GM21723 (cell line): ENCODE data around the gene COG5.
"Not testable (repeated sequence)": the region's sequence is repeated elsewhere in the genome, so short reads cannot be mapped to it uniquely, and the experiment has no call there.

ENCODE experiments used
- ATAC-seq: cut with Tn5 transposase; IDR thresholded peaks from one replicate; pipeline ENCODE4 v1.9.1; 2021; ENCODE audit warnings: mild to moderate bottlenecking, moderate library complexity; ENCODE audit not compliant: unreplicated experiment

The COG5 gene

GRCh38 chr7:107167483-107168232 is 396.1 kb downstream of the COG5 start:
- peak; percentile 0 for ATAC-seq

- no peak for ATAC-seq
Observed at GRCh38 chr7:107166736-107167426, 396.8 kb downstream of the COG5 start.

DNA sequence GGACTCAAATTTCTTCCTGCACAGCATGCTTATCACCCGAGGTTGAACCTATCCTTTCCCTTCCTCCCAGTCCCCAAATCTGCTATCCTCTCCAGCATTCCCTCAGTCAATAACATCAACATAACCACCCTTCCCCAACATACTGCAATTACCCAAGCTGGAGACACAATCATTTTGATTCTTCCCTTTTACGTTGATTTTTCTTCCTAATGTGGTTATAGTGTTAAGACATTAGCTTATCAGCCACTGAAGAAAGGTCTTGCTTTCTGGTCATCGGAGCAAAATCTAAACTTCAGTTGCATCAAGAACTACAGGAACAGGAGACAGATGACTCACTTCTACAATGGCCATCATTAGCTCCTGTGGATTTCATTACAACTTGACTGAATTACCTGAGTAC is 398.4 kb downstream of the COG5 start:
- no peak for ATAC-seq

DNA sequence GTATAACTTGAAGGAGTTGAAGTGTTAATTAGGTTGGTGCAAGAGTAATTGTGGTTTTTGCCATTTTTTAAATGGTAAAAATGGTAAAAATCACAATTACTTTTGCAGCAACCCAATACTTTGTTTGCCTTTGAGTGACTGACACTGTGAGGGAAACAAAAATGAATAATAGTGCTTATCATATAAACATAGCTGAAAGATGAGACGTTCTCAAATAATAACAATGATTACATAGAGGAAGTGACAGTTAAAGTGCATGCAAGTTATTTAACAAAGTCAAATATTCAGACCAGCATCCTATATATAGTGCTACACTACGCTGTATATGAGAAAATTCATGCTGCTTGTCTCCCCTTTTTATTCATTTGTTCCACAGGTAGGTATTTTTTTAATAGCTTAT is 399.6 kb downstream of the COG5 start:
- ATAC-seq, result no peak

- no peak for ATAC-seq
Observed at GRCh38 chr7:107162475-107162874, 401.2 kb downstream of the COG5 start.

DNA sequence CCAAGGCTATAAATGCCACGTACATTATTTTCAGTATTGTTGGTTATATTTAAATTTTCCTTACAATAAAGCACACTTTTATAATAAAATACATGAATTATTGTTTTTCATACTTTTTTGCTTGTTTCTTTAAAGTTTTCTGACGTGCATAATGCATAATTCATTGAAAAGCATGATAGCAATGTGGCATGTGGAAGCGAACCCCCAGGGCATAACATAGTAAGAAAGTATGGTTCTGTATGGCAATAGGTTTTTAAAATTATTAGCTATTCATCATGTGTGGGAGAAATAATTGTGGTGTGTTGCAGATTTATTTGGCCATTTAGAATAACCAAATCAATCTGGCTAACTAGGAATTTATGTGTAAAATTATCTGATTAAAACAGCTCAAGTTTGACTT is 402.3 kb downstream of the COG5 start:
- no peak for ATAC-seq

GRCh38 chr7:107160389-107160788 is 403.3 kb downstream of the COG5 start:
- ATAC-seq, result no peak

DNA sequence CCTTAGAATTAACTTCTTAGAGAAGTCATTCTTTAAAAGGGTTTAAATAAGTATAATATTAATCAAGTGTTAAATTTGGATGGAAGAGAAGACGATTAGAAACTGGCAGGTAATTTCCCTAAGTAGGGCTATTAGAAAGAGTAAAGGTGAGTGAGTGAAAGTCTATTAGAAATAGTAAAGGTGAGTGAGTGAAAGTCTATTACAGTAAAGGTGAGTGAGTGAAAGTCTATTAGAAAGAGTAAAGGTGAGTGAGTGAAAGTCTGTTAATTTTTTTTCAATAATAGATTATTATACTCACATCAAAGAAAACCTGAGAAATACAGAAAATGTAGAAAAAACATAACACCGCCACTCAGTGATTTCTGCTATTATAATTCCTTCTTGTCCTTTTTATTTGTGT is 405.7 kb downstream of the COG5 start:
- no peak for ATAC-seq

GRCh38 chr7:107157091-107157490 is 406.6 kb downstream of the COG5 start:
- no peak for ATAC-seq

GRCh38 chr7:107155726-107156125 is 408.0 kb downstream of the COG5 start:
- not testable (repeated sequence) for ATAC-seq

DNA sequence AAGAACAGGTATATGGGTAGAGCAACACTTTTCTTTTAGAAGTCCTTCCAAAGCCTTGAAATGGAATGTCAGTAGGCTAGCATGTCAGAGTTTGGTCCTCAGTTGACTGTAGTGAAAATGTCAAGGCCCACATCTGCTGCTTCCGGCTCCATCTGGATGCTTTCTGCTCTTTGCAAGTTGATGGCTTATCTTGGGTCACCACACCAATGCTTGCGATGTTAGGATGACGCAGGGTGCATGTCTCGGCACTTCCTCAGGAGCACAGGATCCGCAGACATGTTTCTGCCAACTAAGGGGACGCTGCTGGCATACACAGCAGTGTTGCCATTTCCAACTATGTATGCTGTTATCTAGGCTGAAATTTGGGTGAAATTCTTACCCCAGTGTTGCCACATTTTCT is 408.9 kb downstream of the COG5 start:
- ATAC-seq, result no peak

- no peak for ATAC-seq
Observed at GRCh38 chr7:107152011-107152410, 411.7 kb downstream of the COG5 start.
